GM13976 (cell line): ENCODE data around the gene TEK.
"Not testable (repeated sequence)": the region's sequence is repeated elsewhere in the genome, so short reads cannot be mapped to it uniquely, and the experiment has no call there.

ENCODE experiments used
- DNase-seq: peaks from one replicate; pipeline ENCODE4 v3.0.0; 2012; ENCODE audit warnings: low spot score
- in situ Hi-C: fragments of 300-500 bp; cut with MboI; formaldehyde crosslinking; loops from one replicate; pipeline ENCODE4 v1.12.0; 2022; ENCODE audit warnings: low sequenced_read_pairs, mixed read lengths, inconsistent platforms; ENCODE audit not compliant: unreplicated experiment
- TF ChIP-seq, protein P1 (sequence below): IDR thresholded peaks from 2 replicates; pipeline ENCODE4 v1.5.1; 2012; ENCODE audit warnings: borderline replicate concordance, mild to moderate bottlenecking; ENCODE audit not compliant: insufficient read depth; ENCODE audit errors: extremely low read depth, missing control alignments, control extremely low read depth

Gene TEK

GRCh38 chr9:27085456-27085855 lies 23.6 kb upstream of the TEK start:
- TF ChIP-seq, protein P1, sequence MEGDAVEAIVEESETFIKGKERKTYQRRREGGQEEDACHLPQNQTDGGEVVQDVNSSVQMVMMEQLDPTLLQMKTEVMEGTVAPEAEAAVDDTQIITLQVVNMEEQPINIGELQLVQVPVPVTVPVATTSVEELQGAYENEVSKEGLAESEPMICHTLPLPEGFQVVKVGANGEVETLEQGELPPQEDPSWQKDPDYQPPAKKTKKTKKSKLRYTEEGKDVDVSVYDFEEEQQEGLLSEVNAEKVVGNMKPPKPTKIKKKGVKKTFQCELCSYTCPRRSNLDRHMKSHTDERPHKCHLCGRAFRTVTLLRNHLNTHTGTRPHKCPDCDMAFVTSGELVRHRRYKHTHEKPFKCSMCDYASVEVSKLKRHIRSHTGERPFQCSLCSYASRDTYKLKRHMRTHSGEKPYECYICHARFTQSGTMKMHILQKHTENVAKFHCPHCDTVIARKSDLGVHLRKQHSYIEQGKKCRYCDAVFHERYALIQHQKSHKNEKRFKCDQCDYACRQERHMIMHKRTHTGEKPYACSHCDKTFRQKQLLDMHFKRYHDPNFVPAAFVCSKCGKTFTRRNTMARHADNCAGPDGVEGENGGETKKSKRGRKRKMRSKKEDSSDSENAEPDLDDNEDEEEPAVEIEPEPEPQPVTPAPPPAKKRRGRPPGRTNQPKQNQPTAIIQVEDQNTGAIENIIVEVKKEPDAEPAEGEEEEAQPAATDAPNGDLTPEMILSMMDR, result no peak
- no peak for DNase-seq
- in situ Hi-C loops, result no loop called here

- TF ChIP-seq, protein P1, result no peak
- DNase-seq, result no peak
- in situ Hi-C loops, result no loop called here
Measured at GRCh38 chr9:27086818-27087680, 22.0 kb upstream of the TEK start.

GRCh38 chr9:27088981-27089380 lies 20.0 kb upstream of the TEK start:
- TF ChIP-seq, protein P1, result no peak
- no peak for DNase-seq
- in situ Hi-C loops, result no loop called here

GRCh38 chr9:27089706-27090105 lies 19.3 kb upstream of the TEK start:
- TF ChIP-seq, protein P1, result no peak
- in situ Hi-C loops, result no loop called here
- DNase-seq, result no peak

GRCh38 chr9:27090231-27090630 lies 18.8 kb upstream of the TEK start:
- DNase-seq, result no peak
- in situ Hi-C loops, result no loop called here
- TF ChIP-seq, protein P1, result no peak

GRCh38 chr9:27090711-27091110 lies 18.3 kb upstream of the TEK start:
- in situ Hi-C loops, result no loop called here
- TF ChIP-seq, protein P1, result no peak
- no peak for DNase-seq

DNA sequence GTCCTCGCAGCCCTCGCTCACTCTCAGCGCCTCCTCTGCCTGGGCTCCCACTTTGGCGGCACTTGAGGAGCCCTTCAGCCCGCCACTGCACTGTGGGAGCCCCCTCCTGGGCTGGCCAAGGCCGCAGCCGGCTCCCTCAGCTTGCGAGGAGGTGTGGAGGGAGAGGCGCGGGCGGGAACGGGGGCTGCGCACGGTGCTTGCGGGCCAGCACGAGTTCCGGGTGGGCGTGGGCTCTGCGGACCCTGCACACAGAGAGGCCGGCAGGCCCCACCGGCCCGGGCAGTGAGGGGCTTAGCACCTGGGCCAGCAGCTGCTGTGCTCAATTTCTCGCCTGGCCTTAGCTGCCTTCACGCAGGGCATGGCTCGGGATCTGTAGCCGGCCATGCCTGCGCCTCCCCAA lies 16.5 kb upstream of the TEK start:
- in situ Hi-C loops, DNase-seq: not testable (repeated sequence)

GRCh38 chr9:27093384-27094067 lies 15.5 kb upstream of the TEK start:
- DNase-seq, in situ Hi-C loops: not testable (repeated sequence)
